ES-I3 (cell line): ENCODE measurements around the gene GNMT.
A peak's percentile ranks its signal among the peaks of the same experiment; 100 is the strongest.

Experiments used
- H3K36me3 ChIP-seq: 2 replicates; pipeline ENCODE4 v1.6.1; 2013; ENCODE audit warnings: mild to moderate bottlenecking, low read length, control low read depth, moderate library complexity; ENCODE audit not compliant: insufficient read depth
- H3K4me1 ChIP-seq: 2 replicates; pipeline ENCODE4 v1.6.1; 2013; ENCODE audit warnings: mild to moderate bottlenecking, control low read depth, low read length; ENCODE audit not compliant: insufficient read depth
- H3K9ac ChIP-seq: 2 replicates; pipeline ENCODE4 v1.6.1; 2013; ENCODE audit warnings: low read depth, mild to moderate bottlenecking, low read length, moderate library complexity
- H3K9me3 ChIP-seq: 2 replicates; pipeline ENCODE4 v1.6.1; 2013; ENCODE audit warnings: mild to moderate bottlenecking, low read length, moderate library complexity; ENCODE audit not compliant: control insufficient read depth, insufficient read depth

GNMT gene

GRCh38 chr6:43001843-43002242, 41.3 kb downstream of the GNMT start:
- Histone ChIP-seq H3K9ac (no peak overlapping the region), H3K4me1 (peaks cover 5% of the 10 kb centered on the region; the same call in 1 of the 2 replicates), H3K9me3 (no peaks in the 10 kb centered on the region), H3K36me3 (no peaks in the 10 kb centered on the region)

GRCh38 chr6:43005844-43006243, 45.3 kb downstream of the GNMT start:
- Histone ChIP-seq H3K9me3 (no peaks in the 10 kb centered on the region), H3K36me3 (peaks cover 15% of the 10 kb centered on the region), H3K9ac (no peak overlapping the region), H3K4me1 (peaks cover 5% of the 10 kb centered on the region; the same call in 1 of the 2 replicates)

GRCh38 chr6:43006251-43006650, 45.7 kb downstream of the GNMT start:
- peaks cover 5% of the 10 kb centered on the region; the same call in 1 of the 2 replicates for H3K4me1 ChIP-seq
- H3K9ac ChIP-seq: no peak overlapping the region
- H3K36me3 ChIP-seq: peaks cover 15% of the 10 kb centered on the region
- H3K9me3 ChIP-seq: no peaks in the 10 kb centered on the region

GRCh38 chr6:43007126-43007525, 46.6 kb downstream of the GNMT start:
- H3K9me3 ChIP-seq: no peaks in the 10 kb centered on the region
- H3K4me1 ChIP-seq: peaks cover 5% of the 10 kb centered on the region; the same call in 1 of the 2 replicates
- H3K9ac ChIP-seq: no peak overlapping the region
- peaks cover 15% of the 10 kb centered on the region for H3K36me3 ChIP-seq

- H3K9me3 ChIP-seq: no peaks in the 10 kb centered on the region
- no peak overlapping the region for H3K9ac ChIP-seq
- 0 out of 2 replicates have a peak, but pooled peaks cover 4% of the 10 kb centered on the region for H3K4me1 ChIP-seq
- H3K36me3 ChIP-seq: peaks cover 15% of the 10 kb centered on the region
Measured at GRCh38 chr6:43009124-43009523, 48.6 kb downstream of the GNMT start.

GRCh38 chr6:43011207-43011606, 50.7 kb downstream of the GNMT start:
- Histone ChIP-seq H3K36me3 (peaks cover 15% of the 10 kb centered on the region), H3K9me3 (no peaks in the 10 kb centered on the region), H3K4me1 (0 out of 2 replicates have a peak, but pooled peaks cover 4% of the 10 kb centered on the region), H3K9ac (no peak overlapping the region)

- H3K9ac ChIP-seq: no peak overlapping the region
- no peaks in the 10 kb centered on the region for H3K9me3 ChIP-seq
- peaks cover 15% of the 10 kb centered on the region for H3K36me3 ChIP-seq
- 0 out of 2 replicates have a peak, but pooled peaks cover 4% of the 10 kb centered on the region for H3K4me1 ChIP-seq
Measured at GRCh38 chr6:43012364-43012763, 51.8 kb downstream of the GNMT start.

- Histone ChIP-seq H3K36me3 (peaks cover 13% of the 10 kb centered on the region), H3K4me1 (0 out of 2 replicates have a peak, but pooled peaks cover 4% of the 10 kb centered on the region), H3K9me3 (no peaks in the 10 kb centered on the region), H3K9ac (peak overlapping the region; percentile 69)
Measured at GRCh38 chr6:43013097-43013842, 52.7 kb downstream of the GNMT start.
